HEK293 (cell line): Measurements from ENCODE around the gene MPHOSPH10.
A peak's percentile ranks its signal among the peaks of the same experiment; 100 is the strongest.

Source experiments
- CTCF ChIA-PET: fragments of 350-600 bp; formaldehyde crosslinking; extraction: SDS; loops from one replicate; lab custom pipeline; 2021; ENCODE audit warnings: antibody characterized with exemption; lab: Yijun Ruan, JAX
- POLR2A ChIA-PET: fragments of 300-600 bp; formaldehyde crosslinking; extraction: SDS; loops from one replicate; lab custom pipeline; 2020; ENCODE audit warnings: antibody characterized with exemption, inconsistent platforms; lab: Yijun Ruan, JAX
- H3K27ac ChIP-seq: fragments of 200-500 bp; sonication (Bioruptor generic); 2 replicates; pipeline ENCODE4 v1.5.1; 2014; ENCODE audit warnings: low read depth, low read length, control low read depth, inconsistent platforms; ENCODE audit errors: extremely low read depth
- H3K36me3 ChIP-seq, 2 experiments: fragments of 200-500 bp in 1 of 2; sonication (Bioruptor generic) in 1 of 2; 1 replicate in 1 of 2; 2 replicates in 1 of 2; pipeline ENCODE4 v1.5.1; 2014 to 2017; ENCODE audit warnings: inconsistent platforms in 2 of 2, low read length in 2 of 2; ENCODE audit not compliant: control insufficient read depth in 2 of 2, insufficient read depth in 1 of 2
- H3K4me1 ChIP-seq: fragments of 200-500 bp; sonication (Bioruptor generic); 2 replicates; pipeline ENCODE4 v1.5.1; 2014; ENCODE audit warnings: mild to moderate bottlenecking, low read length, inconsistent platforms; ENCODE audit not compliant: control insufficient read depth, insufficient read depth
- H3K4me3 ChIP-seq: 2 replicates; pipeline ENCODE4 v1.5.1; 2011; ENCODE audit warnings: low read depth, mild to moderate bottlenecking, control low read depth, low read length, moderate library complexity
- H3K9me3 ChIP-seq: fragments of 200-500 bp; sonication (Bioruptor generic); 2 replicates; pipeline ENCODE4 v1.5.1; 2014; ENCODE audit warnings: low read depth, low read length, inconsistent platforms; ENCODE audit not compliant: control insufficient read depth, insufficient read depth
- AEBP2 ChIP-seq: fragments of 450-650 bp; formaldehyde crosslinking; IDR thresholded peaks from 2 replicates; pipeline ENCODE4 v1.5.1; 2016; ENCODE audit warnings: missing biosample characterization, missing genetic modification characterization, borderline replicate concordance
- EGR2 ChIP-seq: fragments of 450-650 bp; formaldehyde crosslinking; IDR thresholded peaks from 2 replicates; pipeline ENCODE4 v1.5.1; 2016; ENCODE audit warnings: low read depth, missing biosample characterization, missing genetic modification characterization
- FEZF1 ChIP-seq: fragments of 450-650 bp; formaldehyde crosslinking; IDR thresholded peaks from 2 replicates; pipeline ENCODE4 v1.5.1; 2016; ENCODE audit warnings: missing biosample characterization, missing genetic modification characterization
- KLF9 ChIP-seq: fragments of 450-650 bp; formaldehyde crosslinking; IDR thresholded peaks from 2 replicates; pipeline ENCODE4 v1.5.1; 2016; ENCODE audit warnings: missing biosample characterization, missing genetic modification characterization, low read depth
- MZF1 ChIP-seq: fragments of 450-650 bp; formaldehyde crosslinking; IDR thresholded peaks from 2 replicates; pipeline ENCODE4 v1.5.1; 2017; ENCODE audit warnings: missing biosample characterization, missing genetic modification characterization, borderline replicate concordance
- OVOL3 ChIP-seq: fragments of 450-650 bp; formaldehyde crosslinking; IDR thresholded peaks from 2 replicates; pipeline ENCODE4 v1.5.1; 2016; ENCODE audit warnings: missing biosample characterization, missing genetic modification characterization
- ZNF202 ChIP-seq: fragments of 450-650 bp; formaldehyde crosslinking; IDR thresholded peaks from 2 replicates; pipeline ENCODE4 v1.5.1; 2016; ENCODE audit warnings: missing biosample characterization, missing genetic modification characterization, borderline replicate concordance
- ZNF266 ChIP-seq: fragments of 450-650 bp; formaldehyde crosslinking; IDR thresholded peaks from 2 replicates; pipeline ENCODE4 v1.5.1; 2016; ENCODE audit warnings: missing biosample characterization, missing genetic modification characterization, low read depth
- ZNF292 ChIP-seq: fragments of 450-650 bp; formaldehyde crosslinking; IDR thresholded peaks from 2 replicates; pipeline ENCODE4 v1.5.1; 2016; ENCODE audit warnings: low read depth, missing biosample characterization, missing genetic modification characterization, borderline replicate concordance
- ZNF416 ChIP-seq: fragments of 450-650 bp; formaldehyde crosslinking; IDR thresholded peaks from 2 replicates; pipeline ENCODE4 v1.5.1; 2016; ENCODE audit warnings: missing biosample characterization, missing genetic modification characterization
- ZNF426 ChIP-seq: fragments of 450-650 bp; formaldehyde crosslinking; IDR thresholded peaks from 2 replicates; pipeline ENCODE4 v1.5.1; 2017; ENCODE audit warnings: missing biosample characterization, missing genetic modification characterization, mild to moderate bottlenecking, inconsistent platforms, moderate library complexity
- ZNF449 ChIP-seq: fragments of 450-650 bp; formaldehyde crosslinking; IDR thresholded peaks from 2 replicates; pipeline ENCODE4 v1.5.1; 2017; ENCODE audit warnings: missing biosample characterization, mild to moderate bottlenecking, missing genetic modification characterization, moderate library complexity
- ZNF549 ChIP-seq: fragments of 450-650 bp; IDR thresholded peaks from 2 replicates; pipeline ENCODE4 v1.5.1; 2018; ENCODE audit warnings: missing biosample characterization, missing genetic modification characterization, mild to moderate bottlenecking, inconsistent platforms, moderate library complexity
- ZNF555 ChIP-seq: fragments of 450-650 bp; formaldehyde crosslinking; conservative IDR thresholded peaks from 2 replicates; pipeline ENCODE4 v1.5.1; 2017; ENCODE audit warnings: missing biosample characterization, mild to moderate bottlenecking, missing genetic modification characterization, inconsistent platforms
- ZNF558 ChIP-seq: fragments of 450-650 bp; formaldehyde crosslinking; IDR thresholded peaks from 2 replicates; pipeline ENCODE4 v1.5.1; 2016; ENCODE audit warnings: missing biosample characterization, missing genetic modification characterization
- ZNF561 ChIP-seq: fragments of 450-650 bp; IDR thresholded peaks from 2 replicates; pipeline ENCODE4 v1.5.1; 2018; ENCODE audit warnings: missing biosample characterization, missing genetic modification characterization, borderline replicate concordance
- ZNF585B ChIP-seq: fragments of 450-650 bp; formaldehyde crosslinking; IDR thresholded peaks from 2 replicates; pipeline ENCODE4 v1.5.1; 2016; ENCODE audit warnings: missing biosample characterization, missing genetic modification characterization
- ZNF654 ChIP-seq: fragments of 450-650 bp; formaldehyde crosslinking; IDR thresholded peaks from 2 replicates; pipeline ENCODE4 v1.5.1; 2016; ENCODE audit warnings: low read depth, missing biosample characterization, missing genetic modification characterization
- ZNF791 ChIP-seq: fragments of 450-650 bp; formaldehyde crosslinking; IDR thresholded peaks from 2 replicates; pipeline ENCODE4 v1.5.1; 2016; ENCODE audit warnings: missing biosample characterization, missing genetic modification characterization
- ZNF792 ChIP-seq: fragments of 450-650 bp; formaldehyde crosslinking; IDR thresholded peaks from 2 replicates; pipeline ENCODE4 v1.5.1; 2016; ENCODE audit warnings: missing biosample characterization, missing genetic modification characterization
- ZSCAN23 ChIP-seq: fragments of 450-650 bp; formaldehyde crosslinking; IDR thresholded peaks from 2 replicates; pipeline ENCODE4 v1.5.1; 2016; ENCODE audit warnings: missing biosample characterization, missing genetic modification characterization
- TF ChIP-seq, protein P1 (sequence below): fragments of 450-650 bp; formaldehyde crosslinking; IDR thresholded peaks from 2 replicates; pipeline ENCODE4 v1.5.1; 2016; ENCODE audit warnings: missing biosample characterization, missing genetic modification characterization
- TF ChIP-seq, protein P2 (sequence below): fragments of 450-650 bp; formaldehyde crosslinking; IDR thresholded peaks from 2 replicates; pipeline ENCODE4 v1.5.1; 2016; ENCODE audit warnings: missing biosample characterization, missing genetic modification characterization

MPHOSPH10 gene

DNA sequence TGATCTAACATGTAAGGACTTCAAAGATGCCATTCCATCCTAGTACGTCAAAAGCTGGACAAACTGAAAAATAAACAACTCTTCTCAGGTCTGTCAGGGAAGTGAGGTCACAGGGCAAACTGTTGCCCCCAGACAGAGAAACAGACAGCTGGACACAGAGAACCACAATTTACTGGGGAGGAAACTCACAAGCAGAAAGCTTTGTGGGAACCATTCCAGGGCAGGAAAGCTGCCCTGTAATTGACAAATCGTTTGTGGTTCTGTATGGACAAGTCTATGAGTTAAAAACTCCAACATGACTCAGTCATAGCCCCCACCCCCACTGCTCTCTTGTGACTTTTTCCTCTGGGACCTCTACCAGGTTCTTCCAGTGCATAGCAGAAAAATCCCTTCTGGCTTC, 28.8 kb upstream of the MPHOSPH10 start:
- Histone ChIP-seq H3K4me3 (no peak overlapping the region), H3K36me3 (no peaks in the 10 kb centered on the region), H3K9me3 (no peaks in the 10 kb centered on the region), H3K27ac (no peak overlapping the region), H3K4me1 (no peaks in the 10 kb centered on the region)
- no peak for TF ChIP-seq MZF1 (tag by site-specific recombination)
- TF ChIP-seq ZNF416 (tag by site-specific recombination), result no peak
- TF ChIP-seq ZNF555, result no peak
- TF ChIP-seq ZNF292 (tag by site-specific recombination), result no peak
- no peak for TF ChIP-seq ZNF266 (tag by site-specific recombination)
- no peak for TF ChIP-seq ZNF654 (tag by site-specific recombination)
- TF ChIP-seq ZNF549 (tag by site-specific recombination), result peak; percentile 59
- POLR2A ChIA-PET, result interaction anchor here (2.3 kb wide), 1 partner anchor 28 kb away, joined by 7 read pairs; the partner anchor contains the start of gene MCEE
- CTCF ChIA-PET, result interaction anchor here (0.9 to 2.3 kb wide), 8 partner anchors 10 to 409 kb away, joined by 3 to 29 read pairs (median 6); no protein-coding TSS in a partner anchor

DNA sequence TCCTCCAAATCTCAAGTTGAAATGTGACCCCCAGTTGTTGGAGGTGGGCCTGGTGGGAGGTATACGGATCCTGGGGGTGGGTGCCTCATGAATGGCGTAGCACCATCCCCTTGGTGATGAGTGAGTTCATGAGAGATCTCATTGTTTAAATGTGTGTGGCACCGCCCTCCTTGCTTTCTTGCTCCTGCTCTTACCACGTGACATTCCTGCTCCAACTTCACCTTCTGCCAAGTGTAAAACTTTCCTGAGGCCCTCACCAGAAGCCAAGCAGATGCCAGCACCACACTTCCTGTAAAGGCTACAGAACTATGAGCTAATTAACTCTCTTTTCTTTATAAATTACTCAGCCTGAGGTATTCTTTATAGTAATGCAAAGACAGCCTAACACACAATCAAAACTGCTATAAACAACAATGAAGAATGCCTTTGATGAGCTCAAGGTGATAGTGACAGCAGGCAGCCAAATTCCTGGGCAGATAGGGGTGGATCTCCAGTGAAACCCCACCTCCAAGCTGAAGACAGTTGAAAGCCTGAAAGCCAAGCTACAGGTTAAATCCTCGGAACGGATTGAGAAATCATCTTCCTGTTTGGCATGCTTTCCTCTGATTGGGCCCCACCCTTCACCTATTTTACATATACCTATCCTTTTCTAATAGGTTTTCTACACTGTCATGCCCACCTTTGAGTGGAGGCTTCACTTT, 27.3 kb upstream of the MPHOSPH10 start:
- Histone ChIP-seq H3K27ac (no peak overlapping the region), H3K4me1 (no peaks in the 10 kb centered on the region), H3K9me3 (no peaks in the 10 kb centered on the region), H3K4me3 (no peak overlapping the region), H3K36me3 (no peaks in the 10 kb centered on the region)
- POLR2A ChIA-PET, result no interaction called here
- CTCF ChIA-PET, result no interaction called here
- TF ChIP-seq ZNF558 (tag by site-specific recombination) (no peak), OVOL3 (tag by site-specific recombination) (no peak), ZNF449 (no peak), ZNF426 (tag by site-specific recombination) (no peak), KLF9 (tag by site-specific recombination) (no peak), ZSCAN23 (tag by site-specific recombination) (no peak), FEZF1 (tag by site-specific recombination) (no peak), AEBP2 (no peak), ZNF585B (tag by site-specific recombination) (no peak), ZNF791 (tag by site-specific recombination) (no peak), ZNF792 (tag by site-specific recombination) (no peak), ZNF202 (tag by site-specific recombination) (no peak), EGR2 (no peak), ZNF561 (tag by site-specific recombination) (no peak)
- TF ChIP-seq, protein P1, sequence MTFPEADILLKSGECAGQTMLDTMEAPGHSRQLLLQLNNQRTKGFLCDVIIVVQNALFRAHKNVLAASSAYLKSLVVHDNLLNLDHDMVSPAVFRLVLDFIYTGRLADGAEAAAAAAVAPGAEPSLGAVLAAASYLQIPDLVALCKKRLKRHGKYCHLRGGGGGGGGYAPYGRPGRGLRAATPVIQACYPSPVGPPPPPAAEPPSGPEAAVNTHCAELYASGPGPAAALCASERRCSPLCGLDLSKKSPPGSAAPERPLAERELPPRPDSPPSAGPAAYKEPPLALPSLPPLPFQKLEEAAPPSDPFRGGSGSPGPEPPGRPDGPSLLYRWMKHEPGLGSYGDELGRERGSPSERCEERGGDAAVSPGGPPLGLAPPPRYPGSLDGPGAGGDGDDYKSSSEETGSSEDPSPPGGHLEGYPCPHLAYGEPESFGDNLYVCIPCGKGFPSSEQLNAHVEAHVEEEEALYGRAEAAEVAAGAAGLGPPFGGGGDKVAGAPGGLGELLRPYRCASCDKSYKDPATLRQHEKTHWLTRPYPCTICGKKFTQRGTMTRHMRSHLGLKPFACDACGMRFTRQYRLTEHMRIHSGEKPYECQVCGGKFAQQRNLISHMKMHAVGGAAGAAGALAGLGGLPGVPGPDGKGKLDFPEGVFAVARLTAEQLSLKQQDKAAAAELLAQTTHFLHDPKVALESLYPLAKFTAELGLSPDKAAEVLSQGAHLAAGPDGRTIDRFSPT (tag by site-specific recombination), result no peak
- TF ChIP-seq, protein P2, sequence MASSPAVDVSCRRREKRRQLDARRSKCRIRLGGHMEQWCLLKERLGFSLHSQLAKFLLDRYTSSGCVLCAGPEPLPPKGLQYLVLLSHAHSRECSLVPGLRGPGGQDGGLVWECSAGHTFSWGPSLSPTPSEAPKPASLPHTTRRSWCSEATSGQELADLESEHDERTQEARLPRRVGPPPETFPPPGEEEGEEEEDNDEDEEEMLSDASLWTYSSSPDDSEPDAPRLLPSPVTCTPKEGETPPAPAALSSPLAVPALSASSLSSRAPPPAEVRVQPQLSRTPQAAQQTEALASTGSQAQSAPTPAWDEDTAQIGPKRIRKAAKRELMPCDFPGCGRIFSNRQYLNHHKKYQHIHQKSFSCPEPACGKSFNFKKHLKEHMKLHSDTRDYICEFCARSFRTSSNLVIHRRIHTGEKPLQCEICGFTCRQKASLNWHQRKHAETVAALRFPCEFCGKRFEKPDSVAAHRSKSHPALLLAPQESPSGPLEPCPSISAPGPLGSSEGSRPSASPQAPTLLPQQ (tag by site-specific recombination), result no peak
